ENCODE results near the gene RILPL2. TPM values are rescaled to one million over a fixed set of nuclear protein-coding genes. Genes with fewer than 3 reads are reported as not detected.
"Not testable (repeated sequence)": the region's sequence is repeated elsewhere in the genome, so short reads cannot be mapped to it uniquely, and the experiment has no call there.

Gene RILPL2
- total RNA-seq, 2 experiments from 2014 or later = 15.4 to 16.6 TPM

- Mint-ChIP-seq H3K4me3 (no peak overlapping the region), H3K9me3 (no peaks in the 10 kb centered on the region), H3K27me3 (no peaks in the 10 kb centered on the region), H3K36me3 (no peaks in the 10 kb centered on the region), H3K27ac (peak overlapping the region; percentile 67), H3K4me1 (ENCODE audit: low read depth) (peaks cover 36% of the 10 kb centered on the region)
- intact Hi-C loops (cut with micrococcal nuclease) = no loop called here
- POLR2A ChIA-PET = interaction anchor here (1.0 to 1.4 kb wide), 2 partner anchors 10 to 11 kb away, joined by 3 to 4 read pairs; partner anchors contain the start of gene RILPL2
- no peak for DNase-seq
- CTCF ChIA-PET = no interaction called here
Measured at GRCh38 chr12:123446333-123446713, 9.8 kb upstream of the RILPL2 start.

GRCh38 chr12:123445388-123446332, 9.2 kb upstream of the RILPL2 start:
- H3K4me3 Mint-ChIP-seq = no peak overlapping the region
- peak overlapping the region; percentile 67 for H3K27ac Mint-ChIP-seq
- H3K4me1 Mint-ChIP-seq (ENCODE audit: low read depth) = peaks cover 36% of the 10 kb centered on the region
- no peaks in the 10 kb centered on the region for H3K36me3 Mint-ChIP-seq
- no peaks in the 10 kb centered on the region for H3K9me3 Mint-ChIP-seq
- no peaks in the 10 kb centered on the region for H3K27me3 Mint-ChIP-seq
- ChIA-PET CTCF (no interaction called here), POLR2A (interaction anchor here (1.0 to 1.4 kb wide), 2 partner anchors 10 to 11 kb away, joined by 3 to 4 read pairs; partner anchors contain the start of gene RILPL2)
- no peak for DNase-seq
- intact Hi-C loops (cut with micrococcal nuclease) = no loop called here

GRCh38 chr12:123444092-123445026, 7.9 kb upstream of the RILPL2 start:
- H3K36me3 Mint-ChIP-seq = no peaks in the 10 kb centered on the region
- no peaks in the 10 kb centered on the region for H3K27me3 Mint-ChIP-seq
- no peak overlapping the region for H3K27ac Mint-ChIP-seq
- POLR2A ChIA-PET = no interaction called here
- no peaks in the 10 kb centered on the region for H3K9me3 Mint-ChIP-seq
- no peak overlapping the region for H3K4me3 Mint-ChIP-seq
- DNase-seq = no peak
- CTCF ChIA-PET = interaction anchor here (0.8 kb wide), 1 partner anchor 8 kb away, joined by 3 read pairs; the partner anchor contains the start of gene RILPL2
- H3K4me1 Mint-ChIP-seq (ENCODE audit: low read depth) = peaks cover 33% of the 10 kb centered on the region
- intact Hi-C loops (cut with micrococcal nuclease) = no loop called here

GRCh38 chr12:123442774-123443173, 6.3 kb upstream of the RILPL2 start:
- CTCF ChIA-PET = interaction anchor here (0.6 kb wide), 1 partner anchor 135 kb away, joined by 3 read pairs; no protein-coding TSS in a partner anchor
- no peaks in the 10 kb centered on the region for H3K27me3 Mint-ChIP-seq
- no peaks in the 10 kb centered on the region for H3K9me3 Mint-ChIP-seq
- DNase-seq = no peak
- intact Hi-C loops (cut with micrococcal nuclease) = no loop called here
- POLR2A ChIA-PET = interaction anchor here (1.3 kb wide), 1 partner anchor 9 kb away, joined by 3 read pairs; no protein-coding TSS in a partner anchor
- no peak overlapping the region for H3K27ac Mint-ChIP-seq
- H3K4me3 Mint-ChIP-seq = no peak overlapping the region
- peaks cover 22% of the 10 kb centered on the region for H3K4me1 Mint-ChIP-seq (ENCODE audit: low read depth)
- H3K36me3 Mint-ChIP-seq = no peaks in the 10 kb centered on the region

- no peak for DNase-seq
- H3K4me3 Mint-ChIP-seq = no peak overlapping the region
- no peak overlapping the region for H3K27ac Mint-ChIP-seq
- intact Hi-C loops (cut with micrococcal nuclease) = no loop called here
- no peaks in the 10 kb centered on the region for H3K27me3 Mint-ChIP-seq
- ChIA-PET POLR2A (interaction anchor here (1.3 to 1.4 kb wide), 2 partner anchors 8 to 10 kb away, joined by 3 read pairs; no protein-coding TSS in a partner anchor), CTCF (no interaction called here)
- peaks cover 25% of the 10 kb centered on the region for H3K4me1 Mint-ChIP-seq (ENCODE audit: low read depth)
- H3K9me3 Mint-ChIP-seq = no peaks in the 10 kb centered on the region
- no peaks in the 10 kb centered on the region for H3K36me3 Mint-ChIP-seq
Measured at GRCh38 chr12:123441523-123442164, 5.2 kb upstream of the RILPL2 start.

- intact Hi-C loops (cut with micrococcal nuclease) = loop anchor here (1.0 to 10.0 kb wide), 6 partner anchors 8 to 1482 kb away; partner anchors contain the start of genes ATP6V0A2 and SNRNP35
- peaks cover 35% of the 10 kb centered on the region for H3K36me3 Mint-ChIP-seq
- CTCF ChIA-PET = interaction anchor here (1.0 to 1.6 kb wide), 3 partner anchors 9 to 20 kb away, joined by 3 to 6 read pairs (median 4); no protein-coding TSS in a partner anchor
- POLR2A ChIA-PET = interaction anchor here (1.0 to 3.4 kb wide), 10 partner anchors 8 to 202 kb away, joined by 3 to 27 read pairs (median 7); partner anchors contain the start of genes KMT5A, MPHOSPH9, MTRFR and SNRNP35
- no peak for DNase-seq
- peak overlapping the region; percentile 98 for H3K27ac Mint-ChIP-seq
- H3K9me3 Mint-ChIP-seq = no peaks in the 10 kb centered on the region
- H3K27me3 Mint-ChIP-seq = no peaks in the 10 kb centered on the region
- peak overlapping the region; percentile 99 for H3K4me3 Mint-ChIP-seq
- H3K4me1 Mint-ChIP-seq (ENCODE audit: low read depth) = peaks cover 35% of the 10 kb centered on the region
Measured at GRCh38 chr12:123435636-123436016, 858 bp downstream of the RILPL2 start.

- intact Hi-C loops (cut with micrococcal nuclease) = loop anchor here (5.0 to 10.0 kb wide), 2 partner anchors 281 to 906 kb away; partner anchors contain the start of genes ATP6V0A2, KNTC1 and RSRC2
- POLR2A ChIA-PET = interaction anchor here (0.6 to 3.4 kb wide), 8 partner anchors 8 to 363 kb away, joined by 3 to 11 read pairs (median 3); partner anchors contain the start of gene SNRNP35
- H3K4me1 Mint-ChIP-seq (ENCODE audit: low read depth) = peaks cover 41% of the 10 kb centered on the region
- no peaks in the 10 kb centered on the region for H3K9me3 Mint-ChIP-seq
- CTCF ChIA-PET = interaction anchor here (0.9 to 1.6 kb wide), 2 partner anchors 10 to 15 kb away, joined by 3 to 5 read pairs; no protein-coding TSS in a partner anchor
- H3K27me3 Mint-ChIP-seq = no peaks in the 10 kb centered on the region
- H3K4me3 Mint-ChIP-seq = peak overlapping the region; percentile 99
- peak overlapping the region; percentile 98 for H3K27ac Mint-ChIP-seq
- peaks cover 46% of the 10 kb centered on the region for H3K36me3 Mint-ChIP-seq
- no peak for DNase-seq
Measured at GRCh38 chr12:123433615-123434014, 2.9 kb downstream of the RILPL2 start.

- Mint-ChIP-seq H3K4me3 (peak overlapping the region; percentile 99), H3K27ac (peak overlapping the region; percentile 98), H3K4me1 (ENCODE audit: low read depth) (peaks cover 49% of the 10 kb centered on the region), H3K36me3 (peaks cover 53% of the 10 kb centered on the region)
- H3K27me3 Mint-ChIP-seq, H3K9me3 Mint-ChIP-seq: not testable (repeated sequence)
- POLR2A ChIA-PET = interaction anchor here (1.5 to 3.4 kb wide), 2 partner anchors 16 to 28 kb away, joined by 3 to 11 read pairs; no protein-coding TSS in a partner anchor
- intact Hi-C loops (cut with micrococcal nuclease) = loop anchor here (1.0 to 10.0 kb wide), 3 partner anchors 16 to 905 kb away; partner anchors contain the start of genes ATP6V0A2, KNTC1 and RSRC2
- peak; percentile 75 for DNase-seq
- CTCF ChIA-PET = interaction anchor here (0.8 to 1.6 kb wide), 3 partner anchors 8 to 44 kb away, joined by 3 to 5 read pairs (median 3); no protein-coding TSS in a partner anchor
Measured at GRCh38 chr12:123431951-123432817, 4.3 kb downstream of the RILPL2 start.

GRCh38 chr12:123429101-123429500, 7.4 kb downstream of the RILPL2 start:
- intact Hi-C loops (cut with micrococcal nuclease); H3K4me3 Mint-ChIP-seq; H3K27me3 Mint-ChIP-seq; DNase-seq; H3K9me3 Mint-ChIP-seq: not testable (repeated sequence)
- Mint-ChIP-seq H3K27ac (peak overlapping the region; percentile 92), H3K36me3 (peaks cover 48% of the 10 kb centered on the region), H3K4me1 (ENCODE audit: low read depth) (peaks cover 44% of the 10 kb centered on the region)
- ChIA-PET CTCF (interaction anchor here (0.6 to 1.9 kb wide), 4 partner anchors 64 to 1509 kb away, joined by 3 to 6 read pairs (median 4); no protein-coding TSS in a partner anchor), POLR2A (interaction anchor here (1.1 to 2.0 kb wide), 2 partner anchors 20 to 45 kb away, joined by 3 to 14 read pairs; partner anchors contain the start of gene KMT5A)

- DNase-seq = no peak
- POLR2A ChIA-PET = interaction anchor here (1.1 to 2.1 kb wide), 4 partner anchors 8 to 45 kb away, joined by 3 to 27 read pairs (median 12); partner anchors contain the start of genes KMT5A, RILPL2 and SNRNP35
- no peaks in the 10 kb centered on the region for H3K27me3 Mint-ChIP-seq
- H3K4me1 Mint-ChIP-seq (ENCODE audit: low read depth) = peaks cover 42% of the 10 kb centered on the region
- intact Hi-C loops (cut with micrococcal nuclease) = loop anchor here (1.0 kb wide), 2 partner anchors 20 to 45 kb away; no protein-coding TSS in a partner anchor
- CTCF ChIA-PET = interaction anchor here (0.6 to 1.9 kb wide), 5 partner anchors 30 to 1510 kb away, joined by 3 to 8 read pairs (median 5); partner anchors contain the start of gene SNRNP35
- peak overlapping the region; percentile 92 for H3K27ac Mint-ChIP-seq
- H3K4me3 Mint-ChIP-seq = no peak overlapping the region
- peaks cover 45% of the 10 kb centered on the region for H3K36me3 Mint-ChIP-seq
- no peaks in the 10 kb centered on the region for H3K9me3 Mint-ChIP-seq
Measured at GRCh38 chr12:123428591-123428990, 7.9 kb downstream of the RILPL2 start.

Data from activated CD4-positive, alpha-beta memory T cell treated with anti-CD3 and anti-CD28 coated beads for 36 hours (primary cell).